Fibroblast of lung (primary cell): ENCODE measurements around the gene ERVW-1. TPM values are rescaled to one million over a fixed set of nuclear protein-coding genes. Genes with fewer than 3 reads are reported as not detected.
A peak's percentile ranks its signal among the peaks of the same experiment; 100 is the strongest.

ENCODE experiments used
- DNase-seq, 2 donors: peaks; one replicate each; pipeline versions ENCODE4 v3.0.0 to v3.0.0-alpha.2; 2010; ENCODE audit warnings: low read depth in 2 of 2
- H2AFZ ChIP-seq: 2 replicates; pipeline ENCODE4 v1.5.1; 2012; ENCODE audit warnings: low read length, control low read depth, inconsistent platforms
- H3K27ac ChIP-seq: 2 replicates; pipeline ENCODE4 v1.5.1; 2011; ENCODE audit warnings: low read length, control low read depth; ENCODE audit not compliant: insufficient read depth
- H3K27me3 ChIP-seq: 2 replicates; pipeline ENCODE4 v1.5.1; 2011; ENCODE audit warnings: mild to moderate bottlenecking, low read length; ENCODE audit not compliant: control insufficient read depth, insufficient read depth
- H3K36me3 ChIP-seq: 2 replicates; pipeline ENCODE4 v1.5.1; 2011; ENCODE audit warnings: low read length; ENCODE audit not compliant: control insufficient read depth, insufficient read depth
- H3K4me1 ChIP-seq: 2 replicates; pipeline ENCODE4 v1.5.1; 2011; ENCODE audit warnings: low read length; ENCODE audit not compliant: control insufficient read depth, insufficient read depth; ENCODE audit errors: extremely low read depth
- H3K4me2 ChIP-seq: 2 replicates; pipeline ENCODE4 v1.5.1; 2011; ENCODE audit warnings: low read length, control low read depth; ENCODE audit not compliant: insufficient read depth; ENCODE audit errors: extremely low read depth
- H3K4me3 ChIP-seq, 4 experiments: fragments of 200-600 bp in 1 of 4; sonication (generic) in 1 of 4; replicated peaks in 1 of 4; 2 replicates each; pipeline ENCODE4 v1.5.1; 2011 to 2016; ENCODE audit warnings: low read length in 4 of 4, low read depth in 3 of 4, mild to moderate bottlenecking in 3 of 4, control low read depth in 2 of 4, inconsistent platforms in 1 of 4, mixed read lengths in 1 of 4; ENCODE audit not compliant: insufficient read depth in 1 of 4; ENCODE audit errors: control extremely low read depth in 1 of 4
- H3K79me2 ChIP-seq: 2 replicates; pipeline ENCODE4 v1.5.1; 2012; ENCODE audit warnings: mild to moderate bottlenecking, low read length, inconsistent platforms; ENCODE audit not compliant: control insufficient read depth, insufficient read depth
- H3K9ac ChIP-seq: 2 replicates; pipeline ENCODE4 v1.5.1; 2011; ENCODE audit warnings: mild to moderate bottlenecking, low read length, control low read depth; ENCODE audit not compliant: insufficient read depth
- H3K9me3 ChIP-seq: 2 replicates; pipeline ENCODE4 v1.5.1; 2012; ENCODE audit warnings: low read depth, low read length; ENCODE audit not compliant: control insufficient read depth, insufficient read depth
- H4K20me1 ChIP-seq: 2 replicates; pipeline ENCODE4 v1.5.1; 2011; ENCODE audit warnings: low read length; ENCODE audit not compliant: control insufficient read depth, insufficient read depth; ENCODE audit errors: extremely low read depth
- CTCF ChIP-seq, 2 donors: IDR thresholded peaks in 1 of 2; conservative IDR thresholded peaks in 1 of 2; 1 replicate in 1 of 2; 2 replicates in 1 of 2; pipeline ENCODE4 v1.5.1; 2011 to 2012; ENCODE audit warnings: low read length in 2 of 2, control low read depth in 1 of 2, inconsistent platforms in 1 of 2, low read depth in 1 of 2, mild to moderate bottlenecking in 1 of 2
- EZH2 ChIP-seq: IDR thresholded peaks from 2 replicates; pipeline ENCODE4 v1.5.1; 2012; ENCODE audit warnings: low read length, control low read depth, mild to moderate bottlenecking; ENCODE audit errors: missing control alignments
- polyA plus RNA-seq, 2 donors: library from polyadenylated mRNA; depleted of rRNA in 1 of 2; stranded (reverse) in 1 of 2; unstranded in 1 of 2; fragments of >200 nt; gene quantifications; 2 replicates each; pipeline ENCODE4 v1.2.1, GENCODE V29; 2011 to 2012; ENCODE audit warnings: missing spikeins in 1 of 2
- total RNA-seq: library from RNA; depleted of rRNA; stranded (reverse); fragments of >200 nt; gene quantifications from 2 replicates; pipeline ENCODE4 v1.2.1, GENCODE V29; 2014

The ERVW-1 gene
- total and polyA plus RNA-seq, 2 donors (not counting 1 experiment from before 2014, with no cell fraction given), result not detected

GRCh38 chr7:92425311-92425947, 52.3 kb downstream of the ERVW-1 start:
- Histone ChIP-seq H3K9me3 (no peaks in the 10 kb centered on the region), H3K36me3 (no peaks in the 10 kb centered on the region), H3K9ac (no peak overlapping the region), H3K79me2 (no peaks in the 10 kb centered on the region), H3K4me2 (no peak overlapping the region), H4K20me1 (no peaks in the 10 kb centered on the region), H3K4me1 (no peaks in the 10 kb centered on the region), H3K27me3 (no peaks in the 10 kb centered on the region), H3K4me3 (no peak overlapping the region), H2AFZ (peak overlapping the region; percentile 28), H3K27ac (no peak overlapping the region)
- TF ChIP-seq EZH2, result no peak
- TF ChIP-seq CTCF (conservative IDR thresholded peaks at IDR 0.05 in 1 of 2, IDR thresholded peaks at IDR 0.05 in 1 of 2; ENCODE audit: low read depth in 1 of 2, low read length in 2 of 2), result no peak
- no peak for DNase-seq

- Histone ChIP-seq H3K9ac (no peak overlapping the region), H4K20me1 (no peaks in the 10 kb centered on the region), H2AFZ (no peak overlapping the region), H3K9me3 (no peaks in the 10 kb centered on the region), H3K36me3 (no peaks in the 10 kb centered on the region), H3K4me1 (no peaks in the 10 kb centered on the region), H3K27me3 (no peaks in the 10 kb centered on the region), H3K79me2 (no peaks in the 10 kb centered on the region), H3K27ac (no peak overlapping the region), H3K4me3 (no peak overlapping the region), H3K4me2 (no peak overlapping the region)
- DNase-seq, result no peak
- TF ChIP-seq CTCF (conservative IDR thresholded peaks at IDR 0.05 in 1 of 2, IDR thresholded peaks at IDR 0.05 in 1 of 2; ENCODE audit: low read depth in 1 of 2, low read length in 2 of 2), result no peak
- TF ChIP-seq EZH2, result no peak
Observed at GRCh38 chr7:92423710-92424131, 54.0 kb downstream of the ERVW-1 start.

- Histone ChIP-seq H3K79me2 (no peaks in the 10 kb centered on the region), H3K36me3 (no peaks in the 10 kb centered on the region), H3K9me3 (no peaks in the 10 kb centered on the region), H3K4me2 (no peak overlapping the region), H3K27ac (no peak overlapping the region), H3K27me3 (no peaks in the 10 kb centered on the region), H4K20me1 (no peaks in the 10 kb centered on the region), H2AFZ (no peak overlapping the region), H3K9ac (no peak overlapping the region), H3K4me3 (no peak overlapping the region), H3K4me1 (no peaks in the 10 kb centered on the region)
- TF ChIP-seq EZH2 (no peak), CTCF (conservative IDR thresholded peaks at IDR 0.05 in 1 of 2, IDR thresholded peaks at IDR 0.05 in 1 of 2; ENCODE audit: low read depth in 1 of 2, low read length in 2 of 2) (no peak)
- DNase-seq, result no peak
Observed at GRCh38 chr7:92422926-92423325, 54.8 kb downstream of the ERVW-1 start.
